Measurements from ENCODE around the gene TGFA.

TGFA gene

DNA sequence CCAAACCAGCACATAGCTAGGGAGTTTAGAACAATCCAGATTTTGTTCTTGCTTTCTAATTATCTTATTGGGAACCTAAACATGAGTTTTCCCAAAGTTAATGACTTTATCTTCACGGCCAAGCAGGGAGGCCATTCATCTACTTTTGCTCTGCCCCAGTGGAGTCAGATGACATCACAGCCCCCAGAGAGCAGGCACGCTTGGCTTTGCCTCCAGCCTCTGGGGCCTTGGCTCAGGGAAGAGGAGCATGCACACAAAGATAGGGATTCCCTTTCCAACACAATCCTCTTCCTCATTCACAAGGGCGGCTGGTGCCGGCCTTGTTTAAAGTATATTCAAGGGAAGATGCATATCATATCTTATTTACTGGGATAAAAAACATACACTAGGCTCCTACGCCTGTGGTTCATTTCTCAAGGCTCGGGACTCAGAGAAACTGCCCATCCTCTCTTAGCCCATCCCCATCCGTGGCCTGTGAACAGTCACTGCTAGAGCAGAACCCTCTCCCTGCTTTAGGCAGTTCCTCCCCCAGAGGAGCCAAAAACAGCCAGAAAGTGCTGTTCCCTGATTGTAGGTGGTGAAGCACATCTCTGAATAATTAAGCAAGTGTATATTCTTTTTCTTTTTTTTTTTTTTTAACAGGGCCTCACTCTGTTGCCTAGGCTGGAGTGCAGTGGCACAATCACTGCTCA is 21.2 kb downstream of the TGFA start:
- no peak for TF ChIP-seq CTCF (IDR thresholded peaks at IDR 0.05; ENCODE audit: insufficient read depth, missing control alignments)
- FAIRE-seq (no peak), DNase-seq (ENCODE audit: insufficient read length, low spot score) (no peak)

- DNase-seq (ENCODE audit: insufficient read length, low spot score), result no peak
- FAIRE-seq, result no peak
- no peak for TF ChIP-seq CTCF (IDR thresholded peaks at IDR 0.05; ENCODE audit: insufficient read depth, missing control alignments)
Observed at GRCh38 chr2:70531419-70532086, 22.1 kb downstream of the TGFA start.

GRCh38 chr2:70529610-70530009 is 24.0 kb downstream of the TGFA start:
- FAIRE-seq (no peak), DNase-seq (ENCODE audit: insufficient read length, low spot score) (no peak)
- no peak for TF ChIP-seq CTCF (IDR thresholded peaks at IDR 0.05; ENCODE audit: insufficient read depth, missing control alignments)

GRCh38 chr2:70528929-70529328 is 24.7 kb downstream of the TGFA start:
- no peak for TF ChIP-seq CTCF (IDR thresholded peaks at IDR 0.05; ENCODE audit: insufficient read depth, missing control alignments)
- FAIRE-seq, result no peak

DNA sequence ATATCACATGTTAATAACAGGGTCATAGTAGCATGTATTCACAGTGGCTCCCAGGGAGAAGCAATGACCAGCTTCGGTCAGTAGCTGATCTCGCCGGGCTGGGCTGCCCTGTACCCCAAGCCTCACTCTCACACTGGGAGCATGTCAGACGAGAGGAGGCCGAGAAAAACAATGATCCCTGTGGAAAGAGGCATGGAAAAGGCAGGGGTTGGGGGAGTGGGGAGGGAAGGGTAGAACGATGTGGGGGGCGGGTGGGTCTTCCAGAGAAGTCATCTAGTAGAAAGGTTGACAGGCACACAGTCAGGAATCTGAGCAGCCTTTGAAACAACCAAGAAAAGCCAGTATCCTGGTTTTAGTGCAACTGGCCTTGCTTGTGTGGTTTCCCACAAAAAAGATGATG is 25.4 kb downstream of the TGFA start:
- no peak for TF ChIP-seq CTCF (IDR thresholded peaks at IDR 0.05; ENCODE audit: insufficient read depth, missing control alignments)
- DNase-seq (ENCODE audit: insufficient read length, low spot score) (no peak), FAIRE-seq (no peak)

More at GRCh38 chr2:70528929-70529328, 24.7 kb downstream of the TGFA start:
- DNase-seq (ENCODE audit: insufficient read length, low spot score), result no peak

- no peak for TF ChIP-seq CTCF (IDR thresholded peaks at IDR 0.05; ENCODE audit: insufficient read depth, missing control alignments)
- FAIRE-seq, result no peak
- DNase-seq (ENCODE audit: insufficient read length, low spot score), result no peak
Observed at GRCh38 chr2:70527447-70528080, 26.1 kb downstream of the TGFA start.

DNA sequence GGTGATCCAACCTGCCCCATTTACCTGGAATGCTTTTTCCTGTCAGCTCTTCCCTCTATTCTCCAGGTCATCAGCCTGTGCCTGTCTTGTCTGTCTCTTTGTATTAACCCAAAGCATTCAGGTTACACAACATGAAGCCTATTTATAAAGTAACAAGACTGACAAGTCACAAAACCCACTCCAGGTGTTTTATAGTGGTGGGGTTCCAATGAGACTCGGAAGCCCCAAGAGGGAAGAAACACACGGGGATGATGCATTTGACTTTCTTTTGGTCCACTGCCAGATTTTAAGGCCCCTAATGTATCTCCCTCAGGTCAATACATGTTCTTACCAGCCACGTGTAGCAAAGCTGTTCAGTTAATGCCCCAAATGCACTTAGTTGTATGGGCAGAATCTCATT is 27.5 kb downstream of the TGFA start:
- DNase-seq (ENCODE audit: insufficient read length, low spot score) (no peak), FAIRE-seq (no peak)
- TF ChIP-seq CTCF (IDR thresholded peaks at IDR 0.05; ENCODE audit: insufficient read depth, missing control alignments), result no peak

All from D721Med (cell line).